Measurements from ENCODE around the gene RNF13.

GRCh38 chr3:149998946-149999345 lies 185.9 kb downstream of the RNF13 start:
- no peak for TF ChIP-seq CTCF (IDR thresholded peaks at IDR 0.05; ENCODE audit: insufficient read depth, low read length, poor library complexity, severe bottlenecking)
- TF ChIP-seq EZH2phosphoT487 (conservative IDR thresholded peaks at IDR 0.05; ENCODE audit: low read length): no peak
